ENCODE results near the gene PAM16. TPM values are rescaled to one million over a fixed set of nuclear protein-coding genes. Genes with fewer than 3 reads are reported as not detected.

Gene PAM16
- total RNA-seq, 1 experiment from 2014 or later = 80.4 TPM

GRCh38 chr16:4328046-4328781, 22.9 kb downstream of the PAM16 start:
- H2AFZ ChIP-seq (ENCODE audit: low read length) = no peak overlapping the region
- no peak overlapping the region for H4K91ac ChIP-seq (ENCODE audit: insufficient read length, low read depth, low read length)
- no peaks in the 10 kb centered on the region for H3K9me3 Mint-ChIP-seq
- no peak overlapping the region for H4K8ac ChIP-seq (replicated peaks; ENCODE audit: insufficient read length, low read depth, low read length)
- no peaks in the 10 kb centered on the region; a peak in 1 of 7 replicates for H3K36me3 Mint-ChIP-seq (ENCODE audit: insufficient read depth in 1 of 3, low read depth in 3 of 3)
- H3K56ac ChIP-seq (ENCODE audit: insufficient read length, low read depth, low read length) = no peak overlapping the region
- peak; percentile 70 for TF ChIP-seq CTCF (conservative IDR thresholded peaks at IDR 0.05)
- H2BK15ac ChIP-seq (ENCODE audit: low read depth, low read length) = no peak overlapping the region
- peaks cover 3% of the 10 kb centered on the region; the same call in 1 of the 2 replicates for H3K4me1 ChIP-seq (ENCODE audit: insufficient read depth, low read length)
- H2BK120ac ChIP-seq (ENCODE audit: low read depth, low read length, poor library complexity, severe bottlenecking) = no peak overlapping the region
- peaks cover 9 to 18% of the 10 kb centered on the region in 2 experiments for H3K4me1 Mint-ChIP-seq
- H3K4ac ChIP-seq (ENCODE audit: low read depth, low read length) = no peak overlapping the region; the same call in 1 of the 2 replicates
- DNase-seq = peak; percentile 88
- no peaks in the 10 kb centered on the region for H4K20me1 ChIP-seq (ENCODE audit: control insufficient read depth, insufficient read depth, insufficient read length)
- peak overlapping the region in 2 of 3 experiments; percentile 40 to 76; a peak in 1 of 7 replicates for H3K27ac Mint-ChIP-seq
- H3K27me3 Mint-ChIP-seq (ENCODE audit: low read depth) = no peaks in the 10 kb centered on the region
- H3K79me2 ChIP-seq (ENCODE audit: insufficient read depth, low read length) = peaks cover 1% of the 10 kb centered on the region; the same call in 1 of the 2 replicates
- no peaks in the 10 kb centered on the region for H3K79me1 ChIP-seq (ENCODE audit: insufficient read depth, low read depth, low read length, poor library complexity, severe bottlenecking)
- peak overlapping the region; percentile 64 for H3K4me2 ChIP-seq (ENCODE audit: insufficient read depth, insufficient read length, low read length)
- no peak overlapping the region for H3K23ac ChIP-seq (ENCODE audit: insufficient read length, low read depth, low read length)
- H3K23me2 ChIP-seq (ENCODE audit: insufficient read length, low read depth, low read length, poor library complexity, severe bottlenecking) = peaks cover 4% of the 10 kb centered on the region
- no peak overlapping the region for H3K27ac ChIP-seq (ENCODE audit: insufficient read length, low read depth, low read length)
- H3K9ac ChIP-seq (ENCODE audit: extremely low read depth, insufficient read length, low read length) = peak overlapping the region; percentile 44
- no peak overlapping the region for H4K5ac ChIP-seq (ENCODE audit: insufficient read length, low read depth, low read length)
- no CpG with 5 or more reads among the region's 30 CpGs for WGBS (ENCODE audit: extremely low coverage, insufficient read length, low lambda C conversion rate)
- no peak overlapping the region for H2BK5ac ChIP-seq (ENCODE audit: insufficient read length, low read length)
- no peak overlapping the region for H2AK5ac ChIP-seq (ENCODE audit: insufficient read length, low read length)
- no peaks in the 10 kb centered on the region for H3K27me3 ChIP-seq (ENCODE audit: insufficient read depth, low read length)
- H3K14ac ChIP-seq (ENCODE audit: insufficient read depth, low read length) = peak overlapping the region; percentile 90
- peak overlapping the region; percentile 39 for H3K18ac ChIP-seq (ENCODE audit: insufficient read length, low read depth, low read length)
- no peaks in the 10 kb centered on the region for H3K9me3 ChIP-seq (ENCODE audit: control insufficient read depth, low read depth, low read length)
- no peak overlapping the region for H3T11ph ChIP-seq (ENCODE audit: low read length)
- peak overlapping the region; percentile 46 to 62 for H3K4me3 Mint-ChIP-seq
- no peak overlapping the region for H2BK20ac ChIP-seq (ENCODE audit: low read depth, low read length, poor library complexity, severe bottlenecking)
- peak overlapping the region; percentile 30 for H2BK12ac ChIP-seq (ENCODE audit: insufficient read length, low read depth, low read length)
